Nephron progenitor cell (in vitro differentiated cells): ENCODE data around the gene MMP17.
"Not testable (repeated sequence)": the region's sequence is repeated elsewhere in the genome, so short reads cannot be mapped to it uniquely, and the experiment has no call there.

Experiments
- DNase-seq: peaks from one replicate; pipeline ENCODE4 v3.0.0; 2021
- H3K27ac Mint-ChIP-seq: 2 replicates; pipeline ENCODE4 v1.8.0; 2021; ENCODE audit warnings: mild to moderate bottlenecking, moderate library complexity, mixed read lengths
- H3K27me3 Mint-ChIP-seq: 2 replicates; pipeline ENCODE4 v1.8.0; 2021; ENCODE audit warnings: mild to moderate bottlenecking, low read depth, mixed read lengths; ENCODE audit not compliant: poor library complexity
- H3K36me3 Mint-ChIP-seq: 2 replicates; pipeline ENCODE4 v1.8.0; 2021; ENCODE audit warnings: low read depth, mixed read lengths
- H3K4me1 Mint-ChIP-seq: 2 replicates; pipeline ENCODE4 v1.8.0; 2021; ENCODE audit warnings: mixed read lengths
- H3K4me3 Mint-ChIP-seq: 2 replicates; pipeline ENCODE4 v1.8.0; 2021; ENCODE audit warnings: mild to moderate bottlenecking, moderate library complexity, mixed read lengths
- H3K9me3 Mint-ChIP-seq: 2 replicates; pipeline ENCODE4 v1.8.0; 2021; ENCODE audit warnings: mild to moderate bottlenecking, moderate library complexity, mixed read lengths
- TF ChIP-seq, protein P1 (sequence below): fragments of 200-600 bp; sonication (generic); IDR thresholded peaks from 2 replicates; pipeline ENCODE4 v1.5.0; 2021; ENCODE audit warnings: antibody characterized with exemption

The MMP17 gene

DNA sequence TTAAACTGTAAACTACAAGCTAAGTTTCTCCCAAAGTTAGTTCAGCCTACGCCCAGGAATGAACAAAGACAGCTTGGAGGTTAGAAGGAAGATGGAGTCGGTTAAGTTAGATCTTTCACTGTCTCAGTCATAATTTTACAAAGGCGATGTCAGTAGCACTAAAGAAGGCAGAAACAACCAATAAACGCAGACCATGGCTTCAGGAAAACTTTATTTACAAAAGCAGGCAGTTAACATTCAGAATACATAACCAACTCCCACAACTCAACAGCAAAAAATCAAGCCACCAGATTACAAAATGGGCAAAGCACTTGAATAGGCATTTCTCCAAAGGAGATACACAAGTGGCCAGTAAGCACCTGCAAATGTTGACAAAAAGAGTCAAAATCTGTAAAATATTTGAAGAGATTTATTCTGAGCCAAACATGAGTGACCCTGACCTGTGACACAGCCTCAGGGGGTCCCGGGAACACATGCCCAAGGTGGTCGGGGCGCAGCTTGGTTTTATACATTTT, 57.4 kb downstream of the MMP17 start:
- peaks cover 27% of the 10 kb centered on the region for H3K9me3 Mint-ChIP-seq
- peaks cover 6% of the 10 kb centered on the region for H3K4me1 Mint-ChIP-seq
- TF ChIP-seq, protein P1, sequence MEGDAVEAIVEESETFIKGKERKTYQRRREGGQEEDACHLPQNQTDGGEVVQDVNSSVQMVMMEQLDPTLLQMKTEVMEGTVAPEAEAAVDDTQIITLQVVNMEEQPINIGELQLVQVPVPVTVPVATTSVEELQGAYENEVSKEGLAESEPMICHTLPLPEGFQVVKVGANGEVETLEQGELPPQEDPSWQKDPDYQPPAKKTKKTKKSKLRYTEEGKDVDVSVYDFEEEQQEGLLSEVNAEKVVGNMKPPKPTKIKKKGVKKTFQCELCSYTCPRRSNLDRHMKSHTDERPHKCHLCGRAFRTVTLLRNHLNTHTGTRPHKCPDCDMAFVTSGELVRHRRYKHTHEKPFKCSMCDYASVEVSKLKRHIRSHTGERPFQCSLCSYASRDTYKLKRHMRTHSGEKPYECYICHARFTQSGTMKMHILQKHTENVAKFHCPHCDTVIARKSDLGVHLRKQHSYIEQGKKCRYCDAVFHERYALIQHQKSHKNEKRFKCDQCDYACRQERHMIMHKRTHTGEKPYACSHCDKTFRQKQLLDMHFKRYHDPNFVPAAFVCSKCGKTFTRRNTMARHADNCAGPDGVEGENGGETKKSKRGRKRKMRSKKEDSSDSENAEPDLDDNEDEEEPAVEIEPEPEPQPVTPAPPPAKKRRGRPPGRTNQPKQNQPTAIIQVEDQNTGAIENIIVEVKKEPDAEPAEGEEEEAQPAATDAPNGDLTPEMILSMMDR: no peak
- H3K36me3 Mint-ChIP-seq: peaks cover 5% of the 10 kb centered on the region
- DNase-seq: no peak
- H3K27ac Mint-ChIP-seq: no peak overlapping the region
- no peak overlapping the region for H3K4me3 Mint-ChIP-seq
- peaks cover 52% of the 10 kb centered on the region for H3K27me3 Mint-ChIP-seq

DNA sequence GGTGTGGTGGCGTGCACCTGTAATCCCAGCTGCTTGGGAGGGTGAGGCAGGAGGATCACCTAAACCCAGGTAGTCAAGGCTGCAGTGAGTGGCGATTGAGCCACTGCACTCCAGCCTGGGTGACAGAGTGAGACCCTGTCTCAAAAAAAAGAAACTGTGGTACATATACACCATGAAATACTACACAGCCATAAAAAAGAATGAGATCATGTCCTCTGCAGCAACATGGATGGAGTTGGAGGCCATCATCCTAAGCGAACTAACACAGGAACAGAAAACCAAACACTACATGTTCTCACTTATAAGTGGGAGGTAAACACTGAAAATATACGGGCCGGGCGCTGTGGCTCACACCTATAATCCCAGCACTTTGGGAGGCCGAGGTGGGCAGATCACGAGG, 63.5 kb downstream of the MMP17 start:
- H3K27me3 Mint-ChIP-seq: peaks cover 31% of the 10 kb centered on the region
- H3K27ac Mint-ChIP-seq, H3K9me3 Mint-ChIP-seq, H3K4me3 Mint-ChIP-seq, DNase-seq, H3K36me3 Mint-ChIP-seq: not testable (repeated sequence)
- peaks cover 18% of the 10 kb centered on the region for H3K4me1 Mint-ChIP-seq

DNA sequence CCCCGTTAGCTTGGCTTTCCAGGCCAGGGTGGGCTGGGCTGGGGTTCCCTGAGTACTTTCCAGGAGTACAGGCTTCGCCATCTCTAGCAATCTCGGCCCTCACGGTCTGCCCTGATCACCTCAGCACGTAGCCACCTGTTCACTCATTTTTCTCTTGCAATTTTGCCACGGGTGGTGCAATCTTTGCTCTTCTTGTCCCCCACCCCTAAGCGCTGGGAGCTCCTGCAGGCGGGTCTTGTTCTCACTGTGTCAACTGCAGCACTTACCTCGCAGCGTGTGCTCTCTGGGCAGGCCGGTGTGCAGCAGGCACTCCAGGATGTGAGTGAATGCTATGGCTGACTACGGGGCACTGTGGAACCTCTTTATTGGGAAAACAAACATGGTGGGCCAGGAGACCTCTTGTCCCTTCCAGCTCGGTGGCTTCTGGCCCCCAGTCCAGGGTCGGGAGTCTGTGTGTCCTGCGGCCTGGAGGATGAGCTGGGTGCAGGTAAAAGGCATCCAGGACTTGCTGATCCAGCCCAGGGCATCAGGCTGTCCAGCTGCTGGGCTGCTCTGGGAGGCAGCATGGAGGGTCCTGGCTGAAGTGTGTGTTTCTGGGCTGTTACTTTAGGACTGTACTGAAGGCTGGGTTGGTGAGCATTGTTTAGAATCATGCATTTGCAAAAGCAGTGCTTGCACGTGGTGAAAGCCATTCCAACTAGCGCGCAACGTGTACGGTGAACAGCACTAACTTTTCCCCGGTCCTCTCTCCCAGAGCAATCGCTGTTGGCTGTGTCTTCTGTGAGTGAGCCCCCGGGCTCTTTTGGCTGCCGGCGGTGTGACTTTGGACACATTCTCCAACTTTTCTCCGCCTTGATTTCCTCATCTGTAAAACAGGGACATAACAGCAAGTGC, 64.8 kb downstream of the MMP17 start:
- TF ChIP-seq, protein P1: no peak
- Mint-ChIP-seq H3K27ac (peak overlapping the region; percentile 39), H3K9me3 (no peaks in the 10 kb centered on the region)

DNA sequence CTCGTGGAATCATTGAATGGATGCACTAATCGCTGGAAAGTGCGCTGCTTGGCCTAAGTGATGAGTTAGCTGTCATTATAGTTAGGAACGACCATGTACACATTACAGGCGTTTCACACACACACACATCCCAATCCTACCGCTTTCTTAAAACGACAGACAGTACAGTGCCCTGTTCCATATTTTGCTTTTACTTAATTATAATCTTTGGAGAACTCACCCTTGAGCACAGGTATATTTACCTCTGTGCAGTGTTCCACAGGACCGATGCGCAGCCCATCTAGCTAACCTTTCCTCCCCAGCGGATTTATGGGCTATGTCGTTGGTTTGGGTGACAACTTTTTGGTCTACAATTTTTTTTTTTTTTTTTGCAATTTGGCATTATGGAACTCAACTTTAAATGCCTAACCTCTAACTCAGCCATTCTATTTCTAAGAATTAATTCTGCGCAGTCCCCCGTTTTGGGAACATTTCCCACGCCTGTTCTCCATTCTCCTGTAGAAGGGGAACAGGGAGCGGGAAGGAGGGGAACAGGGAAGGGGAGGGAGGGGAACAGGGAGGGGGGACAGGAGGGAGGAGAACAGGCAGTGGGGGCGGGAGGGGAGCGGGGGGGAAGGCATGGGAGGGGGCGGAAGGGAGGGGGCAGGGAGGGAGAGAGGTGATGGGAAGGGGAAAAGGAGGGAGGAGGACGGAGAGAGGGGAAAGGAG, 65.6 kb downstream of the MMP17 start:
- H3K4me3 Mint-ChIP-seq: peak overlapping the region; percentile 64
- H3K27me3 Mint-ChIP-seq: peaks cover 18% of the 10 kb centered on the region
- TF ChIP-seq, protein P1: no peak
- H3K27ac Mint-ChIP-seq: no peak overlapping the region
- no peak for DNase-seq
- no peaks in the 10 kb centered on the region for H3K9me3 Mint-ChIP-seq
- peaks cover 30% of the 10 kb centered on the region for H3K4me1 Mint-ChIP-seq
- H3K36me3 Mint-ChIP-seq: peaks cover 7% of the 10 kb centered on the region

More for the DNA sequence above, 64.8 kb downstream of the MMP17 start:
- peaks cover 2% of the 10 kb centered on the region for H3K36me3 Mint-ChIP-seq
- DNase-seq: no peak
- H3K4me3 Mint-ChIP-seq: no peak overlapping the region
- H3K4me1 Mint-ChIP-seq: peaks cover 26% of the 10 kb centered on the region
- peaks cover 26% of the 10 kb centered on the region for H3K27me3 Mint-ChIP-seq

DNA sequence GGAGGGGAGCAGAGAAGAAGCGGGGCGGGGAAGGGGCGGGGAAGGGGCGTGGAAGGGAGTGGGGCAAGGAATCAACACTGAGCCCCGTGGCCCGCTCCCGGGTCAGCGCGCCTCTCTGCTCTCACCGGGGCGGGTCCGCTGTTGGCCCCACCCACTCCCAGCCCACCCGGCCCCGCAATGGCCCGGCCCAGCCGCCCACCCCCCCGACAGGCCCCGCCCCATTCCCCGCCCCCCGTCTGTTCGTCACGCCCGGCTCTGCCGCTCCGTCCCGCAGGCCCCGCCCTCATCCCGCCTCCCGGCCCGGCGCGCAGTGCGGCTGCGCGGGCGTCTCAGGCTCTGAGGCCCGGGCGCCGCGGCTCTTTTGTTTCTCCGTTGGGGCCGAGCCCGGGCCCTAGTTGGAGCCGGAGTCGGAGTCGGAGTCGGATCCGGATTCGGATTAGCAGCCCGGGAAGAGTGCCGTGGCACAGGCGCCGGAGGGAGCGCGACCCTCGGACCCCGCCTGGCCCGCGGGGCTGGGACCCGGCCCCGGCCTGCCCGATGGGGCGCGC, 66.2 kb downstream of the MMP17 start, which contains the start of gene ULK1:
Gene ULK1, plus strand, starts transcription at position 310 of the 548 bp plus-strand sequence. CDS start 380 bp downstream, outside the sequence.
- TF ChIP-seq, protein P1: no peak

More for the DNA sequence above, 66.2 kb downstream of the MMP17 start, which contains the start of gene ULK1:
- Mint-ChIP-seq H3K36me3 (peaks cover 7% of the 10 kb centered on the region), H3K4me3 (peak within 1 kb of the TSS; percentile 88), H3K9me3 (no peaks in the 10 kb centered on the region), H3K4me1 (peaks cover 26% of the 10 kb centered on the region), H3K27me3 (peaks cover 12% of the 10 kb centered on the region), H3K27ac (no peak within 1 kb of the TSS)
- peak; percentile 97 for DNase-seq
